ENCODE results near the gene C10orf67.
A peak's percentile ranks its signal among the peaks of the same experiment; 100 is the strongest.
"Not testable (repeated sequence)": the region's sequence is repeated elsewhere in the genome, so short reads cannot be mapped to it uniquely, and the experiment has no call there.

The C10orf67 gene

GRCh38 chr10:23310404-23310803 lies 34.2 kb downstream of the C10orf67 start:
- Histone ChIP-seq H3K4me2 (ENCODE audit: low read length) (no peak overlapping the region), H3K27me3 (ENCODE audit: control insufficient read depth, low read length) (no peaks in the 10 kb centered on the region), H3K9me3 (ENCODE audit: control insufficient read depth, insufficient read depth, low read length) (no peaks in the 10 kb centered on the region), H3K27ac (ENCODE audit: low read depth, low read length) (no peak overlapping the region), H3K4me3 (ENCODE audit: low read length) (no peak overlapping the region), H3K36me3 (ENCODE audit: control insufficient read depth, low read length) (no peaks in the 10 kb centered on the region), H4K20me1 (ENCODE audit: control insufficient read depth, insufficient read depth, low read depth, low read length) (no peaks in the 10 kb centered on the region), H3K4me1 (ENCODE audit: control insufficient read depth, low read length) (peaks cover 7% of the 10 kb centered on the region), H3F3A (ENCODE audit: control insufficient read depth, insufficient read depth) (no peaks in the 10 kb centered on the region), H3K79me2 (ENCODE audit: control insufficient read depth, low read length) (no peaks in the 10 kb centered on the region), H3K9me2 (replicated peaks; ENCODE audit: control insufficient read depth, low read length) (no peaks in the 10 kb centered on the region)
- no peak for TF ChIP-seq EZH2phosphoT487 (IDR thresholded peaks at IDR 0.05; ENCODE audit: borderline replicate concordance, low read length)
- no peak for TF ChIP-seq CTCF (IDR thresholded peaks at IDR 0.05; ENCODE audit: low read depth, low read length, poor library complexity, severe bottlenecking)

GRCh38 chr10:23299961-23300360 lies 44.6 kb downstream of the C10orf67 start:
- not testable (repeated sequence) for H3K4me1 ChIP-seq (ENCODE audit: control insufficient read depth, low read length); H4K20me1 ChIP-seq (ENCODE audit: control insufficient read depth, insufficient read depth, low read depth, low read length); H3K27me3 ChIP-seq (ENCODE audit: control insufficient read depth, low read length); H3K79me2 ChIP-seq (ENCODE audit: control insufficient read depth, low read length); H3K4me2 ChIP-seq (ENCODE audit: low read length); H3K36me3 ChIP-seq (ENCODE audit: control insufficient read depth, low read length); H3K9me2 ChIP-seq (replicated peaks; ENCODE audit: control insufficient read depth, low read length); H3K9me3 ChIP-seq (ENCODE audit: control insufficient read depth, insufficient read depth, low read length); H3F3A ChIP-seq (ENCODE audit: control insufficient read depth, insufficient read depth); H3K27ac ChIP-seq (ENCODE audit: low read depth, low read length); H3K4me3 ChIP-seq (ENCODE audit: low read length)

- H3K27ac ChIP-seq (ENCODE audit: low read depth, low read length) = no peak overlapping the region
- H3K4me1 ChIP-seq (ENCODE audit: control insufficient read depth, low read length) = no peaks in the 10 kb centered on the region
- peak; percentile 62 for TF ChIP-seq CTCF (IDR thresholded peaks at IDR 0.05; ENCODE audit: low read depth, low read length, poor library complexity, severe bottlenecking)
- no peak for TF ChIP-seq EZH2phosphoT487 (IDR thresholded peaks at IDR 0.05; ENCODE audit: borderline replicate concordance, low read length)
- H3K9me3 ChIP-seq (ENCODE audit: control insufficient read depth, insufficient read depth, low read length) = no peaks in the 10 kb centered on the region
- H4K20me1 ChIP-seq (ENCODE audit: control insufficient read depth, insufficient read depth, low read depth, low read length) = no peaks in the 10 kb centered on the region
- no peak overlapping the region for H3K4me3 ChIP-seq (ENCODE audit: low read length)
- H3K9me2 ChIP-seq (replicated peaks; ENCODE audit: control insufficient read depth, low read length) = no peaks in the 10 kb centered on the region
- H3K4me2 ChIP-seq (ENCODE audit: low read length) = no peak overlapping the region
- H3F3A ChIP-seq (ENCODE audit: control insufficient read depth, insufficient read depth) = no peaks in the 10 kb centered on the region
- H3K27me3 ChIP-seq (ENCODE audit: control insufficient read depth, low read length) = peaks cover 13% of the 10 kb centered on the region
- H3K79me2 ChIP-seq (ENCODE audit: control insufficient read depth, low read length) = no peaks in the 10 kb centered on the region
- H3K36me3 ChIP-seq (ENCODE audit: control insufficient read depth, low read length) = no peaks in the 10 kb centered on the region
Measured at GRCh38 chr10:23294638-23295247, 49.9 kb downstream of the C10orf67 start.

GRCh38 chr10:23293973-23294590 lies 50.5 kb downstream of the C10orf67 start:
- no peak overlapping the region for H3K27ac ChIP-seq (ENCODE audit: low read depth, low read length)
- H3K9me3 ChIP-seq (ENCODE audit: control insufficient read depth, insufficient read depth, low read length) = no peaks in the 10 kb centered on the region
- H3F3A ChIP-seq (ENCODE audit: control insufficient read depth, insufficient read depth) = no peaks in the 10 kb centered on the region
- H3K4me3 ChIP-seq (ENCODE audit: low read length) = no peak overlapping the region
- peaks cover 13% of the 10 kb centered on the region for H3K27me3 ChIP-seq (ENCODE audit: control insufficient read depth, low read length)
- H3K4me1 ChIP-seq (ENCODE audit: control insufficient read depth, low read length) = no peaks in the 10 kb centered on the region
- H3K9me2 ChIP-seq (replicated peaks; ENCODE audit: control insufficient read depth, low read length) = no peaks in the 10 kb centered on the region
- no peak overlapping the region for H3K4me2 ChIP-seq (ENCODE audit: low read length)
- no peak for TF ChIP-seq CTCF (IDR thresholded peaks at IDR 0.05; ENCODE audit: low read depth, low read length, poor library complexity, severe bottlenecking)
- TF ChIP-seq EZH2phosphoT487 (IDR thresholded peaks at IDR 0.05; ENCODE audit: borderline replicate concordance, low read length) = no peak
- H3K36me3 ChIP-seq (ENCODE audit: control insufficient read depth, low read length) = no peaks in the 10 kb centered on the region
- H4K20me1 ChIP-seq (ENCODE audit: control insufficient read depth, insufficient read depth, low read depth, low read length) = no peaks in the 10 kb centered on the region
- H3K79me2 ChIP-seq (ENCODE audit: control insufficient read depth, low read length) = no peaks in the 10 kb centered on the region
